HG02938 (cell line): Measurements from ENCODE around the gene GPR62.

ENCODE experiments used
- ATAC-seq: cut with Tn5 transposase; IDR thresholded peaks from one replicate; pipeline ENCODE4 v1.9.1; 2021; ENCODE audit warnings: mild to moderate bottlenecking, moderate library complexity; ENCODE audit not compliant: unreplicated experiment

GPR62 gene

DNA sequence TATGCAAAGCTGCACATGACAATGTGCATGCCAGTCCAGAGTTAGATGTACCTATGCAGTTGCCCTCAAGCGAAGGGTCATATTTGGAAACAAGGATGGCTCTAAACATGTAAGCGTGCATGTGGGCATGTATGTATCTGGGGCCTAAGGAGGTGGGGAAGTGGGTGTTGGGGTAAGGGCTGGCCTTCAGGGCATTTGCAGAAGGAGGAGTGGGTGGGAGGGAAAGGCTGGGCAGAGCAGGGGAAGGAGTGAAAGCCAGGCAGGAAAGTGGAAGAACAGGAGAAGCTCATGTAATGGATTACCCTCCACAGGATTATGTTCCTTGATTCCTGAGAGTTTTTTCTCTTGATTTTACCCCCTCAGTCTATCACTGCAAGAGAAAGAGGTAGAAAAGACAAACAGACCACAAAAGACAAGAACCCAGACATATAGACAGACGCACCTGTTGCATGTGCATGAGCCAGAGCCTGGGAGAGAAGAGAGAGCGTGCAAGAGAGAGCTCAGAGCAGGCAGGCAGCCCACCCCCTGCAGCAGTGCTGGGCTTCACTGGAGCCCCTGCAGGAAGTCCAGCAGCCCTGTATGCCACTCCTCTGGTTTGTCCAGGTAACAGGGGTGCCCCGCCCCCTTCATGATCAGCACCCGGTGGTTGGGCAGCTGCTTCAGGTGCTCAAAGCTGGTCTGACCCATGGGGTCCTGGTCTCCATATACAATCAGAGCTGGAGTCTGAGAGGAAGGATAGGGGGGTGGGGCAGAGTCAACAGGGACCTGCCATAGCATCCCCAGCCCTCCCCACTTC lies 13.9 kb downstream of the GPR62 start:
- ATAC-seq = no peak

DNA sequence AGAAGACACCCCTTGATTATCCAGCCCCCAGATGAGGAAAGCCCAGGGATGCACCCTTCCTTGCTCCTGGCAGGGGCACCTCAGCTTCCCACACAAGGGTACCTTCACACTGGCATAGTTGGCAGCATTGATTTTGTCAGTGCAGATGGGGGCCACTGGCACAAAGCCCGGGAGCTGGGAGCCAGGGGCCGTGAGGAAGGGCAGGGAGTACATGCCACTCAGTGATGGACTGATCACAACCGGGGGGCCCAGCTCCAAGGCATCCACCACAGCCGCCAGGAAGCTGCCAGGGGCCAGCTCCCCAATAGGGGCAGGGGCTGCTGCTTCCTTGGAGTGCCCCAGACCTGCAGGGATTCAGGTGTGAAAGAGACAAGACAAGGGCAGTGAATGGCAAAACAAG lies 14.7 kb downstream of the GPR62 start:
- no peak for ATAC-seq

DNA sequence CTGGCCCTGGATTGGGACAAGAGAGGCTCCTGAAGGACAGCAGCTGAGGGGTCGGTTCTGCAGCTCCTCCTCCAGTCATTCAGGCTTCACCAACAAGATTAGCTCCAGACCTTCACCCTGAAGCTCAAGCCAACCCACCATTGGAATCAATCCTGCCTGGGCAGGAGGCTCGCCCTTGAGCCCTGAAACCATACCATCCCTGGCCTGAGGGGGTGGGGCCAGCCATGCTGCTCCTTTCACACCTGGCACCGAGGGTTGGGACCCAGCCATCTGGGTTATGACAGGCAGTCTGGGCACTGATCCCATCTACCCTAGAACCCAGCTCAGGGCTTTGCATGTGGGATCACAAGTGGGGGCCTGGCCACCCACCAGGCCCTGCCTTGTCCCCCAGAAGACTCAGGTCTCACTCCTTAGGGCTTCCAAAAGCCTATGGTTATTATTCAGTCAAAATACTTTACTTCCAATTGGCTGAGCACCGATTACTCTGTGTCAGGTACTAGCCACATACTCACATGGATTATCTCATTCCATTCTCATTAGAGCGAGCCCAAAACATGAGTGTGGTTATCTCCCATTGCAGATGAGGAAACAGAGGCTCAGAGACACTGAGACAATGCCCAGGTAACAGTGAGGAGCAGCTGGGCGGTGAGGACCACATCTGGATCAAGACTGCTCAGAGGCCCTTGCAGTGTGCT lies 15.6 kb downstream of the GPR62 start:
- no peak for ATAC-seq

DNA sequence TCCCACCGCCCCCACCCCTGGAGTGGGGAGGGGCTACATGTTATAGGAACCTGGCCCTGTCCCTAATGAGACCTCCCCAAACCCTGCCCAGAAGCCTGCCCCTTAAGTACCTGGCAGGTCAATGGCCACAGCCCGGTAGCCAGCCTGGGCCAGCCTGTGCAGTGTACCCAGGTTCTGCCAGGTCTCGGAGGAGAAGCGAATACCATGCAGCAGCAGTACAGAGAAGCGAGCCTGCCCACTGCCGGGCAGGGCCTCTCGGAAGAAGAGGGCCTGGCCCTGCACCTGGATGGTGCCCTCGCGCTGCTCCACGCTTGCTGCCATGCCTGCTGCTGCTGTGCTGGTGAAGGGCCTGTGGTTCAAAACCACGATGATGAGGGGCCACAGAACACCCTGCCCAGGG lies 16.2 kb downstream of the GPR62 start:
- no peak for ATAC-seq

DNA sequence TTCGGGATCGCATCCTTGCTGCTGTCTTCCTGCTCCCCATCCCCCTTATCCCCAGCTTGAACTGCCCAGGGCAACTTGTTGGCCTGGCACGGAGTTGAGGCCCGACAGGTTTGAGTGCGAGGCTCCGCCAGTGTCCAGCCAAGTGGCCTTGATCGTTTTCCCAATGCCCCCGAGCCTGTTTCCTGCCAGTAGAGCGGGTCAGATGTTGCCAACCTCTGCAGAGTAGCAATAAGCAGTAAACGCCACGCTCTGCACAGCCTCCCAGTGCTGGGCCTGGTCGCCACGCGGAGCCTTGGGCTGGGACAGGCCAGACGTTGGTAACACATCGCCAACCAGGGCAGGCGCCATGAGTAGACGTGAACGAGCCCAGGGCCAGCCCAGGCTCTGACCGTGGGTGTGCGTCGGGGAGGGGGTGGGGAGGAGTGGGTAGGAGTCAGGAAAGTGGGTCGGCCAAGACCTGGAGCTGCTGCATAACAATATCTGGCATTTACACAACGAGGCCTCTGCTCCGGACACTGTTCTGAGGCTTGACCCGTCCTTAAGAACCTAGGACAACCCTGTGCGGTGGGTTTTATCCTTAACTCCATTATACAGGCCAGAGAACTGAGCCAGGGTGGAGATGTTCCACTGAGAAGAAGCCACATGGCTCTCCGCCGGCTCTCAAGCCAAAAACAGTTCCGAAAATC lies 19.2 kb downstream of the GPR62 start:
- ATAC-seq = no peak

DNA sequence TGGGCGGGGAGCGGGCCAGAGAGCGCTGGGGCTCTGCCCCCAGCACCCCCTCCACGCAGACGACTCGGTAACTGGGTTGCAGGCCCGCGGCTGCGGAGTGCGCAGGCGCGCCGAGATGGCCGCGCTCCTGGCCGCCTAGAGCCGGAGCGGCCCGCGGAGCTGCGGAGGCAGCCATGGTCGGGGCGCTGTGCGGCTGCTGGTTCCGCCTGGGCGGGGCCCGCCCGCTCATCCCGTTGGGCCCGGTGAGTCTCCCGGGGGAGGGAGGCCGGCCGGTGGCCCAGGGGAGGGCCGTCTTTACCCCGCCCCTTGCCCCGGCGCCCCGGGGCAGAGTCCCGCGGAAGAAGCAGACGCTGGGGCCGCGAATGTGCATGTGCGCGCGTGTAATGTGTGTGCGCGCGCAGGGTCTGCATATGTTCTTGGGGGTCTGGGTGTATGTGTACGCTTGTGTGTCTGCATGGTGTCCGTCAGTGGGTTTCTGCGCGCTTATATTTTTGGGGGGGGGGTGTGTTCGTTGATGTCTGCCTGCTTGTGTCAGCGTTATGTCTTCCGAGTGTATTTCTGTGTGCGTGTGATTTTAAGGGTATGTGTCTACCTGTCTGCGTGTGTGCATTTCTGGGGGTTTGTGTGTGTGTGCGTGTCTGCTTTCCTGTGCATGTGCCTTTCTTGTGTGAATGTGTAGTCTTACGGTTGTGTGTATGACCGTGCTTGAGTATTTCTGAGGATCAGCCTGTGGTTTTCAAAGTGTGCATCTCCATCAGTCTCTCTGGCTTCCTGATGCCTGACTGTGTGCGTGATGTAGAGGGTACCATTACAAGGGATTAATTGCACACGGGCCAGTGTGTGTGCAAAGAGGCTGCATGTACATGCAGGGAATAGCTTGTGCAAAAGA lies 20.0 kb downstream of the GPR62 start, which contains the start of gene ABHD14A:
Gene ABHD14A, plus strand, starts transcription at position 102 of the 889 bp plus-strand sequence. Its CDS starts 72 bp downstream, at position 174.
- peak; percentile 49 for ATAC-seq

DNA sequence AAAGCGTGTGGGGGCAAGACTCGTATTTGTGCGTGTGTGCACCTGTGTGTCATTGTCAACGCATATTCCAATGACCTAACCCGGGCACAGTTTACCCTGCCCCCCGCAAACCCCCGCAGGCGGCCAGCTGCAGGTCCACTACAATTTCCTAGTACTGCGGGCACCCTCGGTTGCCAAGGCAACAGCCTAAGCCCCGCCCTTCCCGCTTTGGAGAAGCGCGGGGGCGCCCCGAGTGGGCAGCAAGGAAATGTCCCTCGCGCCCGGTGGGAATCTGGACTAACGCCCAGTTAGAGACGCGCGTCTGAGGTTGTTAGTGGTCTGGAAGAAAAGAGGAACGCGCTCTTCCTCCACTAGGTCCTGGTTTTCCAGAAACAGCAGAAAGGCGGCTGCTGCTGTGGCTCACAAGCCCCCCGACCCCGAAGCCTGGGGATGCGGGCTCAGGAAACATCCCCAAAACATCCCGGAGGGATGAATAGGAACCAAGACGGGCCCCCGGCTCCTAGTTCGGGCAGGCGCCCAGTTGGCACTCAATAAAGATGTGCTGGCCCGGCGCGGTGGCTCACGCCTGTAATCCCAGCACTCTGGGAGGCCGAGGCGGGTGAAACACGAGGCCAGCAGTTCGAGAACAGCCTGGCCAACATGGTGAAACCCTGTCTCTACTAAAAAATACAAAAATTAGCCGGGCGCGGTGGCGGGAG lies 20.8 kb downstream of the GPR62 start:
- ATAC-seq = no peak

DNA sequence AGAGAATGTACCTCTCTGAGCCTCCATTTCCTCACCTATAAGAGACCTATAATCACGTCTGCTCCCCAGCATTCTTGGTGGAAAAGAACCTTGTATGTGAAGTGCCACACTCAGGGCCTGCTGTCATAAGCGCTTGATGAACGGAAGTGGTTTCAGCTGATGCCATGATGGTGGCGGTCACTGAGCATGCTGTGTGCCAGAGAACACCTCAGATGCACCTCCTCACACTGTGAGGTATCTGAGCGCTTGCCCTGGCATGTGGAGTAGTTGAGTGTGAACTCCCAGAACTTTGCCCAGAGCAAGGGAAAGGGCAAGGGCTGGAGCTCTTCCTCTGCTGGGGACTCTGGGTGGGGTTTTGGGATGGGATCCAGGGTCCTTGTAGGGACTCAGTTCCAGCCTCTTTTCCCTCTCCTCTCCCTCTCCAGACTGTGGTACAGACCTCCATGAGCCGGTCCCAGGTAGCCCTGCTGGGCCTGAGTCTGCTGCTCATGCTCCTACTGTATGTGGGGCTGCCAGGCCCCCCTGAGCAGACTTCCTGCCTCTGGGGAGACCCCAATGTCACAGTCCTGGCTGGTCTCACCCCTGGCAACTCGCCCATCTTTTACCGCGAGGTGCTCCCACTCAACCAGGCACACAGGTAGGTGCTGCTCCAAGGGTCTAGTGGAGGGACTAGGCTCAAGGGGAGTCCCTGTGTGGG lies 22.4 kb downstream of the GPR62 start:
- ATAC-seq = no peak

DNA sequence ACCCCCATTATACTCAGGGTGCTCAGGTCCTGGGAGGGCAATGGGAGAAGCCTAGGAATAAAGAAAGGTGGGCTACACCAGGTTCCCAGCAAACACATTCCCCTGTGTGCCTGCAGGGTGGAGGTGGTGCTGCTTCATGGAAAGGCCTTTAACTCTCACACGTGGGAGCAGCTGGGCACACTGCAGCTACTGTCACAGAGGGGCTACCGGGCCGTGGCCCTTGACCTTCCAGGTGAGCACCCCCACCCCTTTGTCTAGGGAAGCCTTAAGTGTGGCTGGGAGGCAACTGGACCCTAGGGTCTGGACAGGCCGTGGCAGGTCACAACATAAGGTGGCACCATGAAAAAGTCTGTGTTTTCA lies 22.9 kb downstream of the GPR62 start:
- ATAC-seq = no peak

DNA sequence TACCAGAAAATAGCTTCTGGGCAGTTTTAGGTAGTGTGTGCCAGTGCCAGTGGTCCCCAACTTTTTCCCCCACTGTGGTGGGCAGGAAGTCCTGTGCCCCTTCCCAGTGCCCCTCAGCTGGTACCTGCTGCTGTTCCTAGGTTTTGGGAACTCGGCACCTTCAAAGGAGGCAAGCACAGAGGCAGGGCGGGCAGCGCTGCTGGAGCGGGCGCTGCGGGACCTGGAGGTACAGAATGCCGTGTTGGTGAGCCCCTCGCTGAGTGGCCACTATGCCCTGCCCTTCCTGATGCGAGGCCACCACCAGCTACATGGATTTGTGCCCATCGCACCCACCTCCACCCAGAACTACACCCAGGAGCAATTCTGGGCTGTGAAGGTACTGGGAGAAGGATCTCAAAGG lies 25.1 kb downstream of the GPR62 start:
- ATAC-seq = no peak

DNA sequence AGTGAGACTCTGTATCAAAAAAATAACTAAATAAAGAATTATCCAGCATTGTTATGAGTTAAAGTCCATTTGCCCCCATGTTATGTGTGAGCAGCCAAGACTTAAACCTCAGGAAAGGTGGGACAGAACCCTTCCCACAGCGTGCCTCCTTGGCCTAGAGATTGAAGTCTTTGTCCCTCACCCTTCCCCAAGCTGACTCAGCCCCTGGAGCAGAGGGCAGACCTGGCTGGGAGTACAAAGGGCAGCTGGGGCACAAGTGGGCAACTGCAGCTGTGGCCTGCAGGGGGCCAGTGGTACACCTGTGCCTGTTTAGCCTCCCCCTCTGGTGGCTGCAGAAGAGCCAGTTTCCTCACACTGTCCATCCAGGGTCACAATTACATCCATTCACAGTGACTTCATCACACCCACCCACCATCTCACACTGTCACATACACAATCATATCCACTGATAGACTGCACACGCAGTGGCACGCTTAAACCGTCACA lies 27.2 kb downstream of the GPR62 start:
- ATAC-seq = peak; percentile 42

DNA sequence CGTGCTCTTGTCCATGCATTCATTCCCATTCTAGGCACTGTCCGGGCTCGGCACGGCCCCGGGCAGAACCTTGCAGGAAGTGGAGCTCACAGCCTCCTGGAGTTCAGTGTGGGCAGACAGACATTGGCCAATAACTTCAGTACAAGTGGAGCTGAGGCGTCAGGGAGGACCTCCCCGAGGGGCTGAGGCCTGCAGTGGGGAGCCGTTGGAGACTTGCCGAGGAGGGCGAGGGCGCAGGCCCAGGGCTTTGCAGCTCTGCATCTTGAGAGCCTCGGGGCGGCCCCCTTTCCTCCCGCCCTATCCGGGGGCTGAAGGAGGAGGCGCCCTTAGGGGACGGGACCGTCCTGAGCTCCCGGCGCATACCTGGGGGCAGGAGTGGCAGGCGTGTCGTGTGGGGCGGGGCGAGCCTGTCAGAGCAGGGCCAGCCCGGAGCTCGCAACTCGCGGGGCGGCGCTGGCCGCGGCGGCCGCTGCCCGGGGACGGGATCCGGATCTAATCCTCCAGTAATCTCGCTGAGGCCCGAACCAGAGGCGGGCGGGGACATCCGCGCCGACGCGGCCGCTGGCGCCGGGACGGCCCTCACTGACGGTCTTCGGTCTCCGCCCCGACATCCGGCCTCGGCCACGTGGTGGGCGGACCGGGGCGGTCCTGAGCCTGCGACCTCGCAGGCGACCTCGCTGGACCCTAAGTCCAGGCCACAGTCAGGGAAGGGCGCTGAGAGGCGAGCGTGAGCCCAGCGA lies 27.8 kb downstream of the GPR62 start, which contains the start of gene ACY1:
Gene ACY1, plus strand, starts transcription at position 698 of the 740 bp plus-strand sequence. CDS start 530 bp downstream, outside the sequence.
- peak; percentile 58 for ATAC-seq

DNA sequence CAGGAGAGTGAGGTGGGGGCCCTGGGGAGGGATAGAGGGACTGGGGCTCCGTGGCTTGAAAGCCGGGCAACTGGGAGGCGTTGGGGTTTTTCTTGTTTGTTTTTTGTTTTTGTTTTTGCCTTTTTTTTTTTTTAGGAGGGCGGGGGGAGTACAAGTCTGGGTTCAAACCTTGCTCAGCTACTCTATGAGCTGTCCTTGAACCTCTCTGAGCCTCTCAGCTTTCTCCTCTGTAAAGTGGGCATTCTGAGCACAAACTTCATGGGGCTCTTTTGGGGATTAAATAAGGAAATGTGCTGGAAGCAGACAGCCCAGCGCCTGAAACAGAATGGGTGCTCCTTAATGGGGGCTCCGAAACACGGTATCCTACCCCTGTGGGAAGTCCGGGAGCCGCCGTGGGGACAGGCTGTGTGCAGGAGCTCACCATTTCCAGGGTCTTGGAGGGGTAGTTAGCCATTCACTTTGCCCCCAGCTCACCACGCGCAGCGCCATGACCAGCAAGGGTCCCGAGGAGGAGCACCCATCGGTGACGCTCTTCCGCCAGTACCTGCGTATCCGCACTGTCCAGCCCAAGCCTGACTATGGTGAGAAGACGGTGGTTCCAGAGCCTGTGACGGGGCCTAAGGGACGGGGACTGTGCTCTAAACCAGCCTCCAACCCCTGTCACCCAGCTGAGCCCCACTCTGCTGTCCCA lies 28.5 kb downstream of the GPR62 start:
- no peak for ATAC-seq

DNA sequence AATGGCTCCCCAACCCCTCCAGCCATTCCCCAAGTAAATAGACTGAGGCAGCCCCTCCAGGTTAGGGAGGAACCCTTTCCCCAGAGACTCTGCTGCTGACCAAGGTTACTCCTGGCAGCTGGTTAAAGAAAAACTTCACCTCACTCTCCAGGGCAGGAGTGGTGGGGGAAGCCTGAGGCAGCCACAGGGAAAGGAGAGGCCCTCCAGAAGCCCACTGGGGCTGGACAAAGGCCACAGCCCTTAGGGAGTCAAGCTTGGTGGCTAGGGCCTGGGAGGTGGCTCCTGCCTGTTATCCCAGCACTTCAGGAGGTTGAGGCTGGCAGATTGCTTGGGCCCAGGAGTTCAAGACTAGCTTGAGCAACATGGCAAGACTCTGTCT lies 29.1 kb downstream of the GPR62 start:
- ATAC-seq = no peak

DNA sequence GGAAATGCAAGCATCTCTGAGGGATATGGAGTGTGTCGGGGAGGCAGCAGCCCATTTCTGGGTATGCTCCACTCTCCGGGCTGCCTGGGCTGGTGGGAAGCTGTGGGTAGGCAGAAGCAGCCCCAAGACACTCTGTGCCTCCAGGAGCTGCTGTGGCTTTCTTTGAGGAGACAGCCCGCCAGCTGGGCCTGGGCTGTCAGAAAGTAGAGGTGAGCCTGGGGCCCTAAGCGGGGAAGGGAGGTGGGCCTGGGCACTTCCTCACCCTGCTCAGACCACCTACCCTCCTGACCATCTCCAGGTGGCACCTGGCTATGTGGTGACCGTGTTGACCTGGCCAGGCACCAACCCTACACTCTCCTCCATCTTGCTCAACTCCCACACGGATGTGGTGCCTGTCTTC lies 29.9 kb downstream of the GPR62 start:
- no peak for ATAC-seq

DNA sequence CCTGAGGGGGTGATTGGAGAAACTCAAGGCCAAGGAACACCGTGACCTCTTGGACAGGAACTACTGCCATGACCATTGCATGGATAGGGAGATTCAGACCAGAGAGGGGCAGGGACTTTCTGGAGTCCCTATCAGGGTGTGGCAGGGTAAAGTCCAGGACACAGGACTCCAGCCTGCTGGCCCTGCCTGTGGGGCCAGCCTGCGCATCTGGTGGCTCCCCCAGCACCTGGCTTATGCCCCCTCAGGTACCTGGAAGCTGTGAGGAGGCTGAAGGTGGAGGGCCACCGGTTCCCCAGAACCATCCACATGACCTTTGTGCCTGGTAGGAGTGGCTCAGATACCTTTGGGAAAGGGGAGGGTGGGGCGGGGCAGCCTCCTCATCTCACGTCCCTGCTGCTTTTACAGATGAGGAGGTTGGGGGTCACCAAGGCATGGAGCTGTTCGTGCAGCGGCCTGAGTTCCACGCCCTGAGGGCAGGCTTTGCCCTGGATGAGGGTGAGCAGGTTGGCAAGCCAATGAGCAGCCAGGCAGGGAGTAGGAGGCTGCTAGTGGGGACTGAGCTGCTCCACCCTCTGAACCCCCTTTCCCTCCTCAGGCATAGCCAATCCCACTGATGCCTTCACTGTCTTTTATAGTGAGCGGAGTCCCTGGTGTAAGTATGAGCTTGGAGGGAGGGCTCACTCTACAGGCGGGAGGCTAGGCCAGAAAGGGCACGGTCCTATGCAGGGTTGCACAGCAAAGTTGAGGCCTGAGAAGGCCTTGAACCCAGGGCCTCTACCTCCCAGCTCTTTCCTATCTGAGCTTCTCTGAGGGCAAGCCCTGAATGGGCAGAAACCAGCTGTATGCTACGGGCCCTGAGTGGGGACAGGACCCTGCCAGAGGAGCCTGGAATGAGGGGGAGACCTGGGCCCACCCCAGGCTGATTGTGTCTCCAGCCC lies 31.1 kb downstream of the GPR62 start:
- ATAC-seq = no peak

DNA sequence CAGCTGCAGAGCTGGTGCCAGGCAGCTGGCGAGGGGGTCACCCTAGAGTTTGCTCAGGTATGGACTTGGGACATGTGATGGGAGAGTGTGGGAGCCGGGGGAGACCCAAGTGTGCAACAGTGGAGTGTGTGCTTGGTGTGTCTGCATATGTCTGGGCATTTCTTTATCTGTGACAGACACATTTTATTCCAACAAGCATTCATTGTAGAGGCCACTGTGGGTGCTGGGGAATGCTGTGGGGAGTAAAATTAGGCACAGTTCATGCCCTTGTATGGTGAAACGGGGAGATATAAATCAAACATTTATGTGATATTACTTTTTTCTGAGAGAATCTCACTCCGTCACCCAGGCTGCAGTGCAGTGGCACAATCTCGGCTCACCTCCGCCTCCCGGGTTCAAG lies 32.4 kb downstream of the GPR62 start:
- no peak for ATAC-seq
